ENCODE measurements around the gene PPP1R3C.

Gene PPP1R3C

GRCh38 chr10:91598211-91598977 lies 34.5 kb downstream of the PPP1R3C start:
- DNase-seq, result no peak

GRCh38 chr10:91597197-91597881 lies 35.5 kb downstream of the PPP1R3C start:
- no peak for DNase-seq

DNA sequence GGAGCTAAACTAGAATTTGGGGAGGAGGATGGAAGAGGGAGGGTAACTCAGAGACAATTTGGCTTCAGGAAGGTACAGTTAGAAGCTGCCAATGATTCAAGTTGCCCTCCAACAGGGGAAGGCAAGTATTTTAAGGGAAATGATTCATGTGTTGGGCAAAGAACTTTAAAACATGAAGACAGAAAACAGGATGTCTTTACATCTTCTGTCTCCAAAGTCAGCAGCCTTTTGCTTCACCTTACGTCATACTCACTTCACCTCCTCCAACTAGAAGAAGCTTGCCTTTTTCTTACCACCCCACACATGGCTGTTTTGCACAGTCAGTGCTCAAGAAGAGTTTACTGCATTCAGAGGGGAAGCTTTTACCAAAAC lies 36.1 kb downstream of the PPP1R3C start:
- DNase-seq, result no peak

- DNase-seq, result no peak
These were observed 39.0 kb downstream of the PPP1R3C start for GRCh38 chr10:91593834-91594233.

DNA sequence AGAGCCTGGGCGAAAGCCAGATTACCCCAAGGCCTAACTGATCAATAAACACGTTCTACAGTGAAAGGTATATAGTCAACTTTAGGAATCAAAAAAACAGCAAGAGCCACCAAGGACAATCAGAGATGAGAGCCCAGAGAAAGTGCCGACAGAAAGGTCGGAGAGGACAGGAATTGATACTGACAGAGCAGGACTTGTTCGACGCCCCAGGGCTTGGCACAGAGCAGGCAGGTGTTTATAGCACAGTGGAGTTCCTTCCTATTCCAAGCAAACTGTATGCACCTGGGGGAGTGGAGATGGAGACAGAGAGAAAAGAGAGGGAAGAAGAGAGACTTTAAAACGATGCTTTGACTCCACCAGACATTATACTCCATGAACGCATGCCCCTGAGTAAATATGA lies 39.5 kb downstream of the PPP1R3C start:
- no peak for DNase-seq

DNA sequence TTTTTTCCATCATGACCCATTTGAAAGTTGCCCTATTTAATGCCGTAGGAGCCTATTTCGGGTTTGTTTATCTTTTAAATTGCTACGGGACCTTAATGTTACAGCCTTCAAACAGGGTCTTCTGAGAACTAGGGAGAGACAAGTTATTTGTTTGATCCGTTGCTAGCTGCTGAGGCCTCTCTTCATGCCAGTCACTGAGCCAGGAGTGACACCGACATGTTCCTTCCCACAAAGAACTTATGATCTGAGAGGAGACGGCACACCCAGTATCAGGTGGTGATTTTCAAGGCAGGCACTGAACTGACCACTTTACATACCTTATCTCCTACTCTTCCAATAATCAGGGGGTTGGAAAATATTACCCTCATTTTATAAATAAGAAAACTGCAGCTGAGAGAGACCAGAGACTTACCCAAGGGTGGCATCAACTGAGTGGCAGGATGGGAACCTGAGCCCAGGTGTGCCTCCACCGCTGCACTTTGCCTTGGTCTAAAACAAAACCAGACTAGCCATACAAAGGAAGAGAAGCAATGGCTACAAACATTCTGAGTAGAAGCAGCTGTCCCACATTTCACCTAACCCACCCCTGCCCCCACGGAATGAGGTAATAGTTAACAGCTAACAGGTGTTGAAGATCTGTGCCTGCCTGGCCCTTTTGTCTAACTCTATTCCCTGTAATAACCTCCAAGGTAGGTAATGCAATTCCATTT lies 40.5 kb downstream of the PPP1R3C start:
- DNase-seq, result no peak

DNA sequence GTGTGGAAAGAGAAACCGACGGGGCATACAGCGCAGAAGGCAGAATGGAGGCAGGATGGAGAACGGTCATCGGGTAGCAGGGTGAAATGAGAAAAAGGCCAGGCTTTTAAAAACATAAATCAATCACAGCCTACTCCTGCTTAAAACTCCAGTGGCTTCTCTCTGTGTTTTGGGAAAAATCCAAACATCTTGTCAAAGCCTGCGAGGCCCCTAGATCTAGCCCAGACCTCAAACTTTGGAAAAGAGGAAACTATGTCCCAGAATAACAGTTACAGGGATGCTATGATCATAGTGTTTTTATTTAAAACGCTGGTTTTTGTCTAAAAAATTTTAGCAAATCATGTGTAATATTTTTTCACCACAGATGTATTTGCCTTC lies 41.1 kb downstream of the PPP1R3C start:
- no peak for DNase-seq

DNA sequence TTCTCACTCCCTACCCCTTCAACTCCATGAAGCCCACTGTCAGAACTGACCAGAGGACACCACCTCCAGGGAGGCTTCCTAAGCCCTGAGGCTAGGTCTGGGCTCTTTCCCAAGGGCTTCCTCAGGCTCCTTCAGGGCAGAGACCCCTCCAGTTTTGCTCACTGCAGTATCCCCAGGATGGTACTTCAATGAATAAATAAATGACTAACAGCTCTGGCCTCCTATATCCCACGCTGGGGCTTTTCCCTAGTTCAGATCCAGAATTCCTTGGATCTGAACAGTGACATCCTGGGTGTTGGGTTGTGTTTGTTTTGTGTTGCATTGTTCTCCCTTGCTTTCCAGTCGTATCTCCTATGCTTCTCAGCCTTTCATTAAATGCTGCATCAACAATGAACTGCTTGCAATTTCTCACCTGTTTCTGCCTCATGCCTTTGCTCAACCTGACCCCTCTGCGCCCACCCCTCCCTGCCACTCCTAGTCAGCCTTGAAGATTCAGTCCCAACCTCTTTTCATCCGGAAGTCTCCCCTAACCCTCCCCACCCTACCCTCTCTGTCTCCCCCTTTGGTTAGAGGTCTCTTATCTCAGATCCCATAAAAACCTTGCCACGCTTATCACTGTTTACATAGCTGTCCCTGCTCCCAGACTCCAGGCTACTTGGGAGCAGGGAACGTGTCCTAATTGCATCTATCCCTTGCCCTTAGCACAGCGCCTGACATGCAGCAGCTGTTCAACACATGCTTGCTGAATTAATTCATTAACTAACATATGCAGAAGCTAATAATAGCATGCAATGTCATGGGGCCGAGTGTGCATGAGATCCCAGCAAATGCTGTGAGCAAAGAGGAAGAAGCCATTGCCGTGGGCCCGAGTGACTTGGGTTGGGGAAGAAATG lies 41.7 kb downstream of the PPP1R3C start:
- no peak for DNase-seq

DNA sequence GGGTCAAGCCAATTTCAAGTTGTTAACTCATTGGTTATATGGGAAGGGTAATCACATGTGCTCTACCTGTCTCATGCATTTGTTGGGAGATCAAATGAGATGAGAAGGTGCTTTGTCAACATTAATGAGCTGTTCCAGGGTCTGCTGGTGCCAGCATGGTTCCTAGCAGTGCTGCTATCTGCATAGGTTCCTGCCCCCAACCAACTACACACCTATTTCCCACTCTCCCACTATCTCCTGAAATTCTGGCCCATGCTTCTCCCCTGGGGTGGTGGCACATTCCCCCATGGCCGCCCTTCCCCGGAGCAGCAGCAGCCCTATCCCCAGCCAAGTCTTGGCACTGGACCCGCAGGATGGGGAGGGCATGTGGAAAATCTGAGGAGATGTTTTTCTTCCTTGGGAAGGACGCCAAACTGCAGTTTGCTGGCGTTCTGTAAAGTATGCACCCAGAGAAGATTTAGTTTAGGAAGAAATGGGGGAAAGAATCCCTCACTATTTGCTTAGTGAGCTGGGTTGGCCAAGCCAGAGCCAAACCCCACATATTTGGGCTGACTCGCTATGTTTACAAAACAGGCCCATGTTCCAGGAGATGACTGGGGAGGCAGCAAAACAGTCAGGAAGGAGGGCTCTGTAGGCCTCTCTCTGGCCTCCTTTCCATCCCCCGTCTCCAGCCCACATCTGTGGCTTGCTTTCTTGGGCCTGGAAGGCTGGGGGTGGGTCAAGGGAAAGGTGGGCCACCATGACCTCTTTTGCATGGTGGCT lies 42.5 kb downstream of the PPP1R3C start:
- DNase-seq, result no peak

- no peak for DNase-seq
These were observed 43.2 kb downstream of the PPP1R3C start for GRCh38 chr10:91589658-91590035.

- no peak for DNase-seq
These were observed 43.7 kb downstream of the PPP1R3C start for GRCh38 chr10:91589015-91589657.

DNA sequence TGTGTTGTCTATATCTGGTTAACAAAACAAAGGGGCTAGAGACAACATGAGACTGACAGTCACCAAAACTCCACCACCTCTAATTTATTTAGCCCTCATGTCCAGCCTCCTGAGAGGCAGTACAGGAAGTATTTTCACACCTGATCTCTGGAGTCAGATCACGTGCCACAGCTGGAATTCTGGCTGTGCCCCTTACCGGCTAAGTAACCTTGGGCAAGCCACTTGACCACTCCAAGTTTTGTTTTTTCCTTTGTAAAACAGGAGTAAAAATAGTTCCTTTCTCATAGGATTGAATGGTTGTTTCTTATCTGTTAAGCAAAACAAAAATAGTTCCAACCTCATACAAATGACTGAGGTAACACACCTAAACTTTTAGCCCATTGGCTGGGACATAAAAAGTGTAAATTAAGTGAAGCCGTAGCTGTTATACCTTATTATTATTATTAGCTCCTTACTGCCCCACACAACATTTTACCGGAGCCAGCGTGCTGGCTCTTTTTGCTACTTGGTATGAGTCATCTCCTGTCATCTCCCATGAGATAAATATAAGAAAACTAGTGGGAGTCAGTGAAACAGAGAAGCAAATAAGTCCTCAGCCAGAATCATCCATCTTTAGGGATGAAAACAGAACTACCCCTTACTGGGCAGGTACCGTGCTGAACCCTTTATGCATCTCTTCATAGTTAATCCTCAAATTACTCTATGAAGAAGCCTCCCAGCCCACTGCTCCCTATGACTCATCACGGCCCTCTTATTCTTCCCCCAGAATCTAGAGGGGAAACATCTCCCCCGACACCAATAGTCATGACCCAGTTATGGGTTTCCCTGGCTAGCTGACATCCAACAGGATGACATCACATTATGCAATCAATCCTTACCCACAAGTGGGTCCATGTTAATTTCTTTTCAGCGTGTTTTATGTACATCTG lies 44.9 kb downstream of the PPP1R3C start:
- no peak for DNase-seq

GRCh38 chr10:91582153-91582554 lies 50.7 kb downstream of the PPP1R3C start:
- no peak for DNase-seq

DNA sequence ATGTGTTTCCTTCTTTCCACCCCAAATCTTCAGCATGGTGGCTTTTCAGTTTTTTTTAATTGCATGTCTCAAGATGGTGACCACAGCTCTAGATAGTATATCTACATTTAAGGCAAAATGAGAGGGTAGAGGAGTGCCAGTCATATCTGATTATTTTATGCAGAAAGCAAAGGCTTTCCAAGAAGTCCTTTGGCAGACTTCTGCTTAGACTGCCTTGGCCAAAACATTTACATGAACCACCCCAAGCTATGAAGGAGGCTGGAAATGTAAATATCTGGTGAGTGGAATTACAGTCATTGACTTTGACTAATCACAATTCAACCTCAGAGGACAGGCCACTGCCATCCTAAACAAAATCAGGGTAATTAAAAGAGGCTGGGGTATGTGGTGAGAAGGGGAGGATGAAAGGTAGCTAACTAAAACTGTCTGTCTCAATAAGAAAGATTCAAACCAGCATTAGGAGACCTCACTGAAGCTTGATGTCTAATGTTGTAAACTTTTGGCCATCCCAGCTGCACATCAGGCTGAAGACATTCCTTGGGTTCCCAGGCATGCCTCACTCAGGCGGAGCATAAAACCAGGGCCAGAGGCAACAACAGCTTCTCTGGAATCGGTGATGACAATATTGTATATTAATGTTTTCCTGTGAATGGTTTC lies 53.4 kb downstream of the PPP1R3C start:
- no peak for DNase-seq
